Caco-2 (cell line): ENCODE measurements around the gene CCDC159. TPM values are rescaled to one million over a fixed set of nuclear protein-coding genes. Genes with fewer than 3 reads are reported as not detected.

Source experiments
- BruUV-seq: library from RNA; stranded (reverse); fragments of 400-500 nt; replicated peaks from 2 replicates; lab custom pipeline; 2021; lab: Mats Ljungman, UMichigan
- CTCF ChIA-PET: fragments of 300-600 bp; sonication (Branson Sonifier 250); formaldehyde crosslinking; loops from one replicate; lab custom pipeline; 2022; ENCODE audit warnings: antibody characterized with exemption; lab: Charles Lee
- POLR2A ChIA-PET: fragments of 300-600 bp; sonication (Branson Sonifier 250); formaldehyde crosslinking; loops from one replicate; lab custom pipeline; 2022; ENCODE audit warnings: antibody characterized with exemption; lab: Charles Lee
- DNase-seq, 2 experiments: peaks; one replicate each; pipeline versions ENCODE4 v3.0.0 to v3.0.0-alpha.2; 2020 to 2022
- H3K27me3 ChIP-seq: replicated peaks from 2 replicates; pipeline ENCODE4 v1.6.0; 2011; ENCODE audit warnings: low read length; ENCODE audit not compliant: control insufficient read depth, insufficient read depth
- H3K36me3 ChIP-seq: 2 replicates; pipeline ENCODE4 v1.5.1; 2011; ENCODE audit warnings: low read length; ENCODE audit not compliant: control insufficient read depth, insufficient read depth
- H3K4me1 ChIP-seq: fragments of 250-450 bp; sonication (Bioruptor Pico); 2 replicates; pipeline ENCODE4 v1.5.1; 2020; ENCODE audit warnings: mild to moderate bottlenecking
- H3K4me3 ChIP-seq: 2 replicates; pipeline ENCODE4 v1.5.1; 2011; ENCODE audit warnings: low read depth, mild to moderate bottlenecking, control low read depth, low read length
- H3K9me3 ChIP-seq: fragments of 250-450 bp; sonication (Bioruptor Pico); 2 replicates; pipeline ENCODE4 v1.5.1; 2020; ENCODE audit warnings: mild to moderate bottlenecking, moderate library complexity
- H3K27ac Mint-ChIP-seq: one replicate; pipeline ENCODE4 v1.8.0; 2022; ENCODE audit warnings: mixed read lengths; ENCODE audit not compliant: unreplicated experiment
- H3K27me3 Mint-ChIP-seq: one replicate; pipeline ENCODE4 v1.8.0; 2022; ENCODE audit warnings: mixed read lengths; ENCODE audit not compliant: insufficient read depth, unreplicated experiment
- H3K36me3 Mint-ChIP-seq: one replicate; pipeline ENCODE4 v1.8.0; 2022; ENCODE audit warnings: mild to moderate bottlenecking, mixed read lengths; ENCODE audit not compliant: insufficient read depth, unreplicated experiment
- H3K4me1 Mint-ChIP-seq: one replicate; pipeline ENCODE4 v1.8.0; 2022; ENCODE audit warnings: low read depth, mixed read lengths; ENCODE audit not compliant: unreplicated experiment
- H3K4me3 Mint-ChIP-seq: one replicate; pipeline ENCODE4 v1.8.0; 2022; ENCODE audit warnings: mild to moderate bottlenecking, moderate library complexity, mixed read lengths; ENCODE audit not compliant: unreplicated experiment
- H3K9me3 Mint-ChIP-seq: one replicate; pipeline ENCODE4 v1.8.0; 2022; ENCODE audit warnings: mixed read lengths; ENCODE audit not compliant: unreplicated experiment
- CTCF ChIP-seq, 2 experiments: fragments of 200-600 bp in 1 of 2; IDR thresholded peaks; 1 replicate in 1 of 2; 2 replicates in 1 of 2; pipeline versions ENCODE4 v1.5.1 to v1.8.0; 2011 to 2022; ENCODE audit warnings: antibody characterized with exemption in 1 of 2, control low read depth in 1 of 2, inconsistent platforms in 1 of 2, low read depth in 1 of 2, low read length in 1 of 2, mild to moderate bottlenecking in 1 of 2, moderate library complexity in 1 of 2; ENCODE audit not compliant: insufficient read depth in 1 of 2, severe bottlenecking in 1 of 2, unreplicated experiment in 1 of 2
- intact Hi-C: fragments of 100-400 bp; cut with micrococcal nuclease; formaldehyde crosslinking; loops from one replicate; pipeline ENCODE4 v1.10.0; 2022; ENCODE audit not compliant: unreplicated experiment
- total RNA-seq: library from RNA; stranded (reverse); gene quantifications from 2 replicates; pipeline ENCODE4 v1.2.3, GENCODE V29; 2022

CCDC159 gene
- total RNA-seq, 1 experiment from 2014 or later, result 13.9 TPM

- no peaks in the 10 kb centered on the region for H3K9me3 ChIP-seq
- ChIA-PET CTCF (interaction anchor here (1.4 kb wide), 1 partner anchor 14 kb away, joined by 5 read pairs; the partner anchor contains the start of gene EPOR), POLR2A (no interaction called here)
- no peaks in the 10 kb centered on the region for H3K27me3 ChIP-seq
- H3K9me3 Mint-ChIP-seq, result no peaks in the 10 kb centered on the region
- no peak overlapping the region for H3K4me3 Mint-ChIP-seq
- no peak overlapping the region for H3K27ac Mint-ChIP-seq
- no peak overlapping the region for H3K4me3 ChIP-seq
- no peak for DNase-seq
- peaks cover 6% of the 10 kb centered on the region for H3K4me1 Mint-ChIP-seq
- H3K27me3 Mint-ChIP-seq, result no peaks in the 10 kb centered on the region
- BruUV-seq, result no TSS peak
- H3K4me1 ChIP-seq, result no peaks in the 10 kb centered on the region
- intact Hi-C loops, result no loop called here
- no peaks in the 10 kb centered on the region; the same call in 1 of the 2 replicates for H3K36me3 ChIP-seq
- H3K36me3 Mint-ChIP-seq, result peaks cover 23% of the 10 kb centered on the region
- TF ChIP-seq CTCF (IDR thresholded peaks at IDR 0.05; ENCODE audit: insufficient read depth in 1 of 2, low read depth in 1 of 2, low read length in 1 of 2, severe bottlenecking in 1 of 2, unreplicated experiment in 1 of 2), result no peak
Observed at GRCh38 chr19:11397089-11397610, 50.8 kb downstream of the CCDC159 start.

DNA sequence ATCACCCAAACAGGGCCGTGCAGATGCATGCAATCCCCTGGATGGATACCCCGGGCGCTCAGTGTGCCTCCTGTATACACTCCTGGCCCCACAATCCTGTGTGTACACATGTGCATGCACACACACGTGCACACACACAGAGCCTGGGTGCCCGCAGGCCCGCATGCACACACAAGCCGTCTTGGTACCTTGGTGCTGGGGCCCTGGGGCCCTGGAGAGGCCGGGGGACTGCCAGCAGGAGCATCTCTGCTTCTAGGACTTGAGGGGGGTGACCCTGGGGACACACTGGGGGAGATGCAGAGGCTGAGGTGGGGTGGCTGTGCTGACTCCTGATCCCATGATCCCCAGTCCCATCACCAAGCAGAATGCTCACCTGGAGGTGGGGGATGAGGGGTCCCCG lies 53.3 kb downstream of the CCDC159 start:
- Histone ChIP-seq H3K4me1 (no peaks in the 10 kb centered on the region), H3K9me3 (no peaks in the 10 kb centered on the region), H3K36me3 (no peaks in the 10 kb centered on the region; the same call in none of the 2 replicates), H3K4me3 (no peak overlapping the region), H3K27me3 (no peaks in the 10 kb centered on the region)
- CTCF ChIA-PET, result no interaction called here
- H3K4me3 Mint-ChIP-seq, result no peak overlapping the region
- H3K27me3 Mint-ChIP-seq, result no peaks in the 10 kb centered on the region
- H3K9me3 Mint-ChIP-seq, result no peaks in the 10 kb centered on the region
- DNase-seq, result no peak
- POLR2A ChIA-PET, result no interaction called here
- intact Hi-C loops, result no loop called here
- no peak overlapping the region for H3K27ac Mint-ChIP-seq
- no peak for TF ChIP-seq CTCF (IDR thresholded peaks at IDR 0.05; ENCODE audit: insufficient read depth in 1 of 2, low read depth in 1 of 2, low read length in 1 of 2, severe bottlenecking in 1 of 2, unreplicated experiment in 1 of 2)
- no TSS peak for BruUV-seq
- peaks cover 23% of the 10 kb centered on the region for H3K36me3 Mint-ChIP-seq
- H3K4me1 Mint-ChIP-seq, result peaks cover 6% of the 10 kb centered on the region

DNA sequence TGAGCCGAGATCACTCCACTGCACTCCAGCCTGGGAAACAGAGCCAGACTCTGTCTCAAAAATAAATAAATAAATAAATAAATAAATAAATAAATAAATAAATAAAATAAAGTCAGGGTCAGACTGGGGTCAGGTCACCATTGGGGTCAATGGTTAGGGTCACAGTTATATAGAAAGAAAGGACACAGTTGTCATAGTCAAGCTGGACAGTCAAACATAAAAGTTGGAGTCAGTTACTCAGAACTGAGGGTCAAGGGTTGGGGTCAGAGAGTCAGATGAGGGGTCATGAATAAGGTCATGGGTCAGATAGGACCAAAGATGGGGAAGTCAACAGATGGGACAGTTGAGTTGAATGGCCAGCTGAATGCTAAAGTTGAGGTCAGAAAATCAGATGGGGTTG lies 54.5 kb downstream of the CCDC159 start:
- ChIA-PET CTCF (no interaction called here), POLR2A (interaction anchor here (0.9 kb wide), 1 partner anchor 17 kb away, joined by 9 read pairs; no protein-coding TSS in a partner anchor)
- no peaks in the 10 kb centered on the region for H3K4me1 ChIP-seq
- H3K4me3 ChIP-seq, result no peak overlapping the region
- Mint-ChIP-seq H3K36me3 (peaks cover 15% of the 10 kb centered on the region), H3K4me1 (no peaks in the 10 kb centered on the region), H3K4me3 (no peak overlapping the region), H3K27me3 (no peaks in the 10 kb centered on the region), H3K9me3 (no peaks in the 10 kb centered on the region), H3K27ac (peak overlapping the region; percentile 58)
- intact Hi-C loops, result no loop called here
- H3K9me3 ChIP-seq, result no peaks in the 10 kb centered on the region
- H3K27me3 ChIP-seq, result no peaks in the 10 kb centered on the region
- no peaks in the 10 kb centered on the region; the same call in none of the 2 replicates for H3K36me3 ChIP-seq
- no TSS peak for BruUV-seq
- TF ChIP-seq CTCF (IDR thresholded peaks at IDR 0.05; ENCODE audit: insufficient read depth in 1 of 2, low read depth in 1 of 2, low read length in 1 of 2, severe bottlenecking in 1 of 2, unreplicated experiment in 1 of 2), result no peak
- DNase-seq, result no peak
